Bronchial epithelial cell (primary cell): Measurements from ENCODE around the gene STAT6. TPM values are rescaled to one million over a fixed set of nuclear protein-coding genes. Genes with fewer than 3 reads are reported as not detected.

Source experiments
- DNase-seq: peaks from one replicate; pipeline ENCODE4 v3.0.0-alpha.2; 2010; ENCODE audit warnings: low read depth
- FAIRE-seq: peaks from 2 replicates; lab custom pipeline; 2011; peaks lifted over from hg19 to GRCh38; lab: Jason Lieb, UNC
- H3K27me3 ChIP-seq: 2 replicates; pipeline ENCODE4 v1.5.1; 2011; ENCODE audit warnings: low read length; ENCODE audit not compliant: control insufficient read depth, insufficient read depth
- H3K36me3 ChIP-seq: 2 replicates; pipeline ENCODE4 v1.5.1; 2011; ENCODE audit warnings: low read length; ENCODE audit not compliant: control insufficient read depth, insufficient read depth
- H3K4me3 ChIP-seq: 2 replicates; pipeline ENCODE4 v1.5.1; 2011; ENCODE audit warnings: mild to moderate bottlenecking, low read depth, low read length, control low read depth
- CTCF ChIP-seq: IDR thresholded peaks from 2 replicates; pipeline ENCODE4 v1.5.1; 2011; ENCODE audit warnings: mild to moderate bottlenecking, moderate library complexity, low read length, control low read depth, inconsistent platforms; ENCODE audit not compliant: insufficient read depth, severe bottlenecking
- total RNA-seq: library from RNA; depleted of rRNA; stranded (reverse); fragments of >200 nt; gene quantifications from 2 replicates; pipeline ENCODE4 v1.2.1, GENCODE V29; 2014

The STAT6 gene
- total RNA-seq, 1 donor from 2014 or later: 30.8 TPM

GRCh38 chr12:57095440-57095839 is 15.7 kb downstream of the STAT6 start:
- no peak for TF ChIP-seq CTCF
- FAIRE-seq: no peak
- no peaks in the 10 kb centered on the region for H3K27me3 ChIP-seq
- no peak overlapping the region for H3K4me3 ChIP-seq
- DNase-seq: no peak
- H3K36me3 ChIP-seq: peaks cover 50% of the 10 kb centered on the region

- H3K27me3 ChIP-seq: no peaks in the 10 kb centered on the region
- no peak for FAIRE-seq
Measured at GRCh38 chr12:57094208-57095160, 16.7 kb downstream of the STAT6 start.

GRCh38 chr12:57093415-57094207 is 17.6 kb downstream of the STAT6 start:
- peak; percentile 75 for TF ChIP-seq CTCF
- H3K36me3 ChIP-seq: peaks cover 35% of the 10 kb centered on the region
- FAIRE-seq: no peak
- H3K27me3 ChIP-seq: no peaks in the 10 kb centered on the region
- H3K4me3 ChIP-seq: no peak overlapping the region
- DNase-seq: peak; percentile 72

More at GRCh38 chr12:57094208-57095160, 16.7 kb downstream of the STAT6 start:
- TF ChIP-seq CTCF: no peak
- no peak for DNase-seq
- peaks cover 43% of the 10 kb centered on the region for H3K36me3 ChIP-seq
- no peak overlapping the region for H3K4me3 ChIP-seq

GRCh38 chr12:57092876-57093414 is 18.2 kb downstream of the STAT6 start:
- Histone ChIP-seq H3K4me3 (no peak overlapping the region), H3K27me3 (no peaks in the 10 kb centered on the region), H3K36me3 (peaks cover 33% of the 10 kb centered on the region)
- no peak for DNase-seq
- FAIRE-seq: no peak
- no peak for TF ChIP-seq CTCF

- H3K36me3 ChIP-seq: peaks cover 32% of the 10 kb centered on the region
- H3K27me3 ChIP-seq: no peaks in the 10 kb centered on the region
- DNase-seq: no peak
- FAIRE-seq: no peak
- H3K4me3 ChIP-seq: no peak overlapping the region
- TF ChIP-seq CTCF: no peak
Measured at GRCh38 chr12:57092529-57092862, 18.7 kb downstream of the STAT6 start.
